Esophagus squamous epithelium (tissue), 4 donors: Measurements from ENCODE around the gene KDM1B.

ENCODE experiments used
- POLR2A ChIP-seq, 4 donors: fragments of 450-650 bp; IDR thresholded peaks; one replicate each; pipeline ENCODE4 v1.6.1; 2017; ENCODE audit warnings: antibody characterized with exemption in 4 of 4, mild to moderate bottlenecking in 4 of 4, moderate library complexity in 3 of 4
- TF ChIP-seq, protein P1 (sequence below), 6 experiments: fragments of 450-650 bp in 4 of 6; fragments of 200-600 bp in 2 of 6; sonication (generic) in 2 of 6; IDR thresholded peaks; one replicate each; pipeline ENCODE4 v1.5.1; 2016 to 2019; ENCODE audit warnings: antibody characterized with exemption in 6 of 6, mild to moderate bottlenecking in 4 of 6, moderate library complexity in 4 of 6

DNA sequence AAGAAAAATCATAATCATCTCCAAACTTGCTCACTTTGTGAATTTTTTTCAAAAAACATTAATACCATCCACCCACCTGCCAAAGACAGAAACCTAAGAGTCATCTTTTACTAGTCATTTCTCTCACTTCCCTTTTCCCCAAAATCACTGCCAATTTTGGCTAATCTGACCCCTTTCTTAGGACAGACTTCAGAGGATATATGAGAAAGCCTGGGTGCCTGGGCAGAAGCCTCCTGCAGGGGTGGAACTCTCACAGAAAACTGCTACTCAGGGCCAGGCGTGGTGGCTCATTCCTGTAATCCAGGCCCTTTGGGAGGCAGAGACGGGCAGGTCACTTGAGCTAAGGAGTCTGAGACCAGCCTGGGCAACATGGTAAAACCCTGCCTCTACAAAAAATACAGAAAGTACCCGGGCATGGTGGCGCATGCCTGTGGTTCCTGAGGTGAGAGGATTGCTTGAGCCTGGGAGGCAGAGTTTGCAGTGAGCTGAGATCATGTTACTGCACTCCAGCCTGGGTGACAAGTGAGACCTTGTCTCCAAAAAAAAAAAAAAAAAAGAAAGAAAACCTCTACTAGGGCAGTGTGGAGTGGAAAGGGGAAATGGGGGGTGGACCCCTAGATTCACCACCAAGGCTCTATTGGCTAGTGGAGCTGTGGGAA, 105.4 kb downstream of the KDM1B start:
- TF ChIP-seq, protein P1, sequence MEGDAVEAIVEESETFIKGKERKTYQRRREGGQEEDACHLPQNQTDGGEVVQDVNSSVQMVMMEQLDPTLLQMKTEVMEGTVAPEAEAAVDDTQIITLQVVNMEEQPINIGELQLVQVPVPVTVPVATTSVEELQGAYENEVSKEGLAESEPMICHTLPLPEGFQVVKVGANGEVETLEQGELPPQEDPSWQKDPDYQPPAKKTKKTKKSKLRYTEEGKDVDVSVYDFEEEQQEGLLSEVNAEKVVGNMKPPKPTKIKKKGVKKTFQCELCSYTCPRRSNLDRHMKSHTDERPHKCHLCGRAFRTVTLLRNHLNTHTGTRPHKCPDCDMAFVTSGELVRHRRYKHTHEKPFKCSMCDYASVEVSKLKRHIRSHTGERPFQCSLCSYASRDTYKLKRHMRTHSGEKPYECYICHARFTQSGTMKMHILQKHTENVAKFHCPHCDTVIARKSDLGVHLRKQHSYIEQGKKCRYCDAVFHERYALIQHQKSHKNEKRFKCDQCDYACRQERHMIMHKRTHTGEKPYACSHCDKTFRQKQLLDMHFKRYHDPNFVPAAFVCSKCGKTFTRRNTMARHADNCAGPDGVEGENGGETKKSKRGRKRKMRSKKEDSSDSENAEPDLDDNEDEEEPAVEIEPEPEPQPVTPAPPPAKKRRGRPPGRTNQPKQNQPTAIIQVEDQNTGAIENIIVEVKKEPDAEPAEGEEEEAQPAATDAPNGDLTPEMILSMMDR (IDR thresholded peaks at IDR 0.05), result peak in 1 of 6 experiments; percentile 5
- no peak for TF ChIP-seq POLR2A (IDR thresholded peaks at IDR 0.05)
